ENCODE data around the gene UBAC2. TPM values are rescaled to one million over a fixed set of nuclear protein-coding genes. Genes with fewer than 3 reads are reported as not detected.

The UBAC2 gene
- total and polyA plus RNA-seq, 2 experiments from 2014 or later: 78.2 to 83.1 TPM

DNA sequence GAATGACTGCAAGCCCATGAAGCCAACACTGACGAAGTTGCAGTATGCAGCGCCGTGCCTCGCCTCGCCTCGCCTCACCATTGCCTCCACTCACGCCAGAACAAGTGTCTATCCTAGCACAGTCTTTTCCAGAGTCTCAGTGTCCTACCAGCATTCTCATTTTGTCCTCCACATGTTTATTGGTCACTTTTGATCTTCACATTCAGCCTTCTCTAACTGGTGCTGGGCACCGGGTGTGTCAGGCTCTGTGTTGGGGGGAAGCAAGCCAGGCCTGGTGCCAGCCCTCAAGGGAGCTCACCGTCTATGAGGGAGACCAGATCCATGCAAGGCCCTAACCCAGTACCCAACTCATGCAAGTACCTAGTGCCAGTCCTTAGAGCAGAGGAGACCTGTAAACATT is 176.3 kb downstream of the UBAC2 start:
- H3K36me3 ChIP-seq (replicated peaks; ENCODE audit: insufficient read depth, low read depth): no peaks in the 10 kb centered on the region
- no peak overlapping the region for H3K27ac ChIP-seq
- H3K4me1 ChIP-seq (ENCODE audit: insufficient read depth): no peaks in the 10 kb centered on the region
- H3K9me2 ChIP-seq (replicated peaks; ENCODE audit: insufficient read depth): no peaks in the 10 kb centered on the region
- WGBS (ENCODE audit: low lambda C conversion rate, missing lambda C conversion rate): 97% methylated on average over 9 of the region's 9 CpGs
- no peaks in the 10 kb centered on the region for H4K20me1 ChIP-seq (ENCODE audit: insufficient read depth, poor library complexity, severe bottlenecking)
- no peaks in the 10 kb centered on the region for H3K9me3 ChIP-seq (ENCODE audit: low read depth)
- H3K4me2 ChIP-seq: no peak overlapping the region
- H3K79me2 ChIP-seq: no peaks in the 10 kb centered on the region
- no peak for TF ChIP-seq EZH2phosphoT487 (IDR thresholded peaks at IDR 0.05; ENCODE audit: low read depth, severe bottlenecking, unreplicated experiment)
- TF ChIP-seq EZH2 (IDR thresholded peaks at IDR 0.05; ENCODE audit: borderline replicate concordance): no peak
- TF ChIP-seq CTCF (IDR thresholded peaks at IDR 0.05; ENCODE audit: poor library complexity): no peak
- H3K27me3 ChIP-seq: no peaks in the 10 kb centered on the region
- H3K4me3 ChIP-seq: no peak overlapping the region
- no peak for DNase-seq (ENCODE audit: low spot score)
- no peak overlapping the region for H2AFZ ChIP-seq

- Histone ChIP-seq H3K4me1 (ENCODE audit: insufficient read depth) (no peaks in the 10 kb centered on the region), H2AFZ (no peak overlapping the region), H3K9me3 (ENCODE audit: low read depth) (no peaks in the 10 kb centered on the region), H3K79me2 (no peaks in the 10 kb centered on the region), H3K27ac (no peak overlapping the region), H3K27me3 (no peaks in the 10 kb centered on the region), H3K4me2 (no peak overlapping the region), H4K20me1 (ENCODE audit: insufficient read depth, poor library complexity, severe bottlenecking) (no peaks in the 10 kb centered on the region), H3K9me2 (replicated peaks; ENCODE audit: insufficient read depth) (no peaks in the 10 kb centered on the region), H3K36me3 (replicated peaks; ENCODE audit: insufficient read depth, low read depth) (no peaks in the 10 kb centered on the region), H3K4me3 (no peak overlapping the region)
- WGBS (ENCODE audit: low lambda C conversion rate, missing lambda C conversion rate): 98% methylated on average over 8 of the region's 8 CpGs
- no peak for DNase-seq (ENCODE audit: low spot score)
- TF ChIP-seq EZH2 (IDR thresholded peaks at IDR 0.05; ENCODE audit: borderline replicate concordance): no peak
- TF ChIP-seq EZH2phosphoT487 (IDR thresholded peaks at IDR 0.05; ENCODE audit: low read depth, severe bottlenecking, unreplicated experiment): no peak
- no peak for TF ChIP-seq CTCF (IDR thresholded peaks at IDR 0.05; ENCODE audit: poor library complexity)
Observed at GRCh38 chr13:99377641-99378040, 177.0 kb downstream of the UBAC2 start.

DNA sequence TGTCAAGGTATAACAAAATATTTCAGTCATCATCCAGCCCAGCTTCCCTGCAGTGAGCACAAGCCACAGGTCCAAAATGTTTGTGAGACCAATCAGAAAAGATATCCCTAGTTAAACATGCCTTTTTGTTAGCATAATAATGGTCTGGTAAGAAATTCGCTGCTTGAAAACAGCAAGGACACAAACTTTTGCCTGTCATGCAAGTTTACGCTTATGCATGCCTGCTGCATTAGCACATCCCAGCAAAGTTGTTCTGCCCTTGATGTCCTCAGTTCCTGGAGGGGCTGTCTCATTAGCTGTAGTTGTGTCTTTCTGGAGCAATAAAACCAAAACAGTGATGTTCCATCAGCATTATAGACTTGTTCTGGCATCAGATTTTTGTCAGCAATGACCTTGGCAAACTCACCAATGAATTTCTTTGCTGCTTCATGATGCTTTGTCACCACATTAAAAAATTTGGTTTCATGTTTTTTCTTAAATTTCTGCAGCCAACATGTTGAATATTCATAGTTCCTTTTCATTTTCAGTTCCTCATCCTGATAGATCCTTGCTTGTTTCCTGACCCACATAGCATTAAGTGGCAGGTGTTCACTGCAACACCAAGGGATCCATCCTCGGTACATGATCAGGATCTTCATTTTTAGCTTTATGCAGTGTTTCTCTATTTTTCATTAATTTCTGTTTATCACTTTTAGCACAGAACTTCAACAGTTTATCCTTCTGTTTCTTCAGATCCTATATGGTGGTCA is 178.5 kb downstream of the UBAC2 start:
- Histone ChIP-seq H3K27ac (no peak overlapping the region), H3K4me2 (no peak overlapping the region), H3K9me3 (ENCODE audit: low read depth) (no peaks in the 10 kb centered on the region), H3K9me2 (replicated peaks; ENCODE audit: insufficient read depth) (no peaks in the 10 kb centered on the region), H3K4me3 (no peak overlapping the region), H2AFZ (no peak overlapping the region), H3K27me3 (no peaks in the 10 kb centered on the region), H3K79me2 (no peaks in the 10 kb centered on the region), H3K4me1 (ENCODE audit: insufficient read depth) (no peaks in the 10 kb centered on the region), H3K36me3 (replicated peaks; ENCODE audit: insufficient read depth, low read depth) (no peaks in the 10 kb centered on the region), H4K20me1 (ENCODE audit: insufficient read depth, poor library complexity, severe bottlenecking) (no peaks in the 10 kb centered on the region)
- WGBS (ENCODE audit: low lambda C conversion rate, missing lambda C conversion rate): 89% methylated on average over 3 of the region's 3 CpGs
- TF ChIP-seq CTCF (IDR thresholded peaks at IDR 0.05; ENCODE audit: poor library complexity): no peak
- TF ChIP-seq EZH2phosphoT487 (IDR thresholded peaks at IDR 0.05; ENCODE audit: low read depth, severe bottlenecking, unreplicated experiment): no peak
- TF ChIP-seq EZH2 (IDR thresholded peaks at IDR 0.05; ENCODE audit: borderline replicate concordance): no peak
- DNase-seq (ENCODE audit: low spot score): no peak

Measured in hepatocyte (in vitro differentiated cells).